Endometrium (tissue), 2 donors: ENCODE results near the gene RAVER1.

ENCODE experiments used
- FAIRE-seq: peaks from 2 replicates; lab custom pipeline; 2012; peaks lifted over from hg19 to GRCh38; lab: Jason Lieb, UNC
- donor health status: control.
- donor health status: control.

Gene RAVER1

GRCh38 chr19:10317857-10318462, 15.4 kb downstream of the RAVER1 start:
- no peak for FAIRE-seq

DNA sequence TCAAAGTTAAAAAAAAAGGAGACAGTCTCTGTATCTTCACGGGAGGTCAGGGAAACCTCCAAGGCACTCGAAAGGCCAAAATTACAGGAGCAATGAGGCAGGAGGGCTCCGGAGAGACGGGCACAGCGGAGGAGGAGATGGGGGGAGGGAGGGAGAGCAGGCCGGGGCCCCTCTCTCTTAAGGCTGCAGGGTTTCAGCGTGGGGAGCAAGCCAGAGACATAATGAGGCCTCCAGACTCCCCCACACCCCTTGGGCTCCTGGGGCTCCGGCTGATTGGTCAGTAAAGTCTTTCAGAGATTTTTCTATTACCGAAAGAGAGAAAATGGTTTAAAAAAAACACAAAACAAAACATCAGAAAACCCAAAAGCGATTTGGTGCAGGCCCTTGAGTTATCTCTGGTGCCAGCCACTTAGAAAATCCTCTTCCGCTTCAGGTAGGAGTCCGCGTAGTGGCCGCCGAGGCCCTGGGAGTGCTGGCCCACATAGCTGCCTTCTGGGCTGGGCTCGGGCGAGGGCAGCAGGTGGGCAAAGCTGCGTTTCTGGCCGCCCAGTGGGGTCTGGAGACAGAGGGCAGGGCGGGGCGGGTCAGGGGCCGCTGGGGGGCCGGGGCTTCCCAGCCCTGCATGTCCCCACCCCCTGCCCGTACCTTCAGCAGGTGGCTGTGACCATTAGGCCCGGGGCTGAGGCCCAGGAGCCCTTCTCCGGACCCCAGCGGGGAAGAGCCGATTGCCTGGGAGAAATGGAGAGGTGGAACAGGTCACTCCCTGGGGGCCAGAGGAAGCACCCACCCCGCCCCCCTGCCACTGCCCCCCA, 16.1 kb downstream of the RAVER1 start:
- no peak for FAIRE-seq

DNA sequence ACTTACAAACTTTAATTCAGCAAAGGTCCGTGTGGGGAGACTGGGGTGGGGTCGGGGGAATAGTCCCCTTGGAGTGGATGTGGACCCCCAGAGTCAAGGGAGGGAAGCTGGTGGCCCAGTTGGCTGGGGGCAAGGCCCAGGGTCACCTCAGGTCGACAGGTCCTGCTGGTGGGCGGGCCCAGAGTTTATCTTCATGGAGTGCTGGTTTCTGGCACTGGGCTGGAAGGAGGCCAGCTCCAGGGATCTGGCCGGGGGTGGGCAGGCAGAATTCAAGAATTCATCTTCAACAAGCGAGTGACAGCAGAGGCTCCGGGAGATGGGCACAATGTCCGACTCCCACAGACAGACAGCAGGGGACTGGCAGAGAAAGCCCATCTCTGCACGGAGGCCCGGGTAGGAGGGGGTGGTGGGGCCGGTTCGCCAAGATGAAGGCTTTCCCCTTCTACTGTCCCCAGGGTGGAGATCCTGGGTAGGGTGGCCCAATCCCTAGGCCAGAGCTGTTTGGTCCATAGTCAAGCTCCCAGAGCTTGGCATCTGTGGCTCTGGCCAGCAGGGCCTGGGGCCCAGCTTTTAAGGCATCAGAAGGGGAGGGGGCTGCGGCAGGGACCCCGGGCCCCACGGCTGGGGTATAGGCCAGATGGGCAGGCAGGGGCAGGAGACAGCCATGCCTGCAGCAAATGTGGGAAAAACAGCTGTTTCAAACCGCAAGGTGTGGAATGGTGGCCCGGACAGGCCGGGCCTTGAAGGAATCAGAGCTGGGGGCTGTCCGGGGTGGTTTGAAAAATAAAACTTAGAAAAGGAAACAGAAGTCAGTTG, 16.9 kb downstream of the RAVER1 start:
- no peak for FAIRE-seq

DNA sequence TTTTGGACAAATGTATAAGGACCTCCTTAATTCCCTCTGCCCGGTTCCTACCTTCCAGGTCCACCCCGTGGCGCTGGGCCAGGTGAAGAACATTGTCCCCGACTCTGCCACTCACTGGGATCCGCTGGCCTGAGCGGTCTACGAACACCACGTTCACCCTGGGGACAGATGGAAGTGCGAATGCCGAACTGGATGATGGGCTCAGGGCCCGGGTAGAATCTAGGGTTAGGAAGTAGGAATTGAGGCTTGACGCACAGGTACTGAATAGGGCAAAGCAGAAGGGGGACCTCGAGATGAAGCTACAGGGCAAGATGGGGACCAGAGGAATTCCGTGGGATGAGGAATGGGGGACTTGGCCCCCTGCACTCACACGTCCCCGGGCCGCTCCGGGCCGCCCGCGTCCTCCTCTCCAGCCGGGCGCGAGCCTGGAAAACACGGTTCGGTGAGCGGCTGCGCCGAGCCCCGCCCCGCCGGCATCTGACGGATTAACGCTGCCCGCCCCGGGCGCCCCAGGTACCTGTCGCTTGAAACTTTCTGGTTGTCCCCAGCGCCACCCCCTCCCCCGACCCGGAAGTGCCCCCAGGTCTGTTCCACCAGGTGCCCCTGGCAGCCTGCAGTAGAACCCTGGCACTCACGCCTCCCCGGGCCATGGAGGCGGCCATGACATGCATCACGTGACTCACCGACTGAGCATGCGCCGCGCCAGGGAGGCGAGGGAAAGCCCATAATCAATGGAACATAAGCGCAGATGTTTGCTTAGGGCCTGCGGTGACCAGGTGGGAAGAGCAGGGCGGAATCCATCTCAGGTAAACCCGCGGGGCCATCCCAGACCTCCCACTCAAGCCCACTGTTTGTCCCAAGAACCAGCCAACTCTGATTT, 17.8 kb downstream of the RAVER1 start, which contains the start of gene FDX2:
FDX2 (minus strand) TSS at position 681 of the 880 bp plus-strand sequence; CDS start at position 662, 19 bp downstream.
- FAIRE-seq = no peak

GRCh38 chr19:10309423-10309822, 23.9 kb downstream of the RAVER1 start, which contains the start of gene ZGLP1:
ZGLP1 (minus strand) TSS chr19:10309815.
- no peak for FAIRE-seq

- no peak for FAIRE-seq
Measured at GRCh38 chr19:10306327-10306726, 27.0 kb downstream of the RAVER1 start.

GRCh38 chr19:10305139-10305806, 28.1 kb downstream of the RAVER1 start:
- no peak for FAIRE-seq

- FAIRE-seq = no peak
Measured at GRCh38 chr19:10299545-10300458, 33.5 kb downstream of the RAVER1 start.

GRCh38 chr19:10295847-10296591, 37.3 kb downstream of the RAVER1 start:
- no peak for FAIRE-seq

DNA sequence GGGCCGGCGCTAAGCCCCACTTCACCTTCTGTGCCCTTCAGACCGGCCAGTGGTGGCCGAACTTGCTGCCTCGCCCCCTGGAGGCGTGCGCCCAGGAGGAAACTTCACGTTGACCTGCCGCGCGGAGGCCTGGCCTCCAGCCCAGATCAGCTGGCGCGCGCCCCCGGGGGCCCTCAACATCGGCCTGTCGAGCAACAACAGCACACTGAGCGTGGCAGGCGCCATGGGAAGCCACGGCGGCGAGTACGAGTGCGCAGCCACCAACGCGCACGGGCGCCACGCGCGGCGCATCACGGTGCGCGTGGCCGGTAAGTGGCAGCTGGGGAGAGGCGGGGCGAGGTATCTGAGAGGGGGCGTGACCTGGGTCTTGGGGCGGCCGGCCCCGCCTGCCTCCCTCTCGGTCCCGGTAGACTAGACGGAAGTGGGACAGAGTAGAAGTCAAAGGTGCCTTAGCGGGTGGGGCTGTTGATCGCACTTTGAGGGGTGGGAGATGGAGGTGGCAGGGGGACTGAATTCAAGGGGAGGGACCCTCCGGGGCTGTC, 38.0 kb downstream of the RAVER1 start:
- no peak for FAIRE-seq

- no peak for FAIRE-seq
Measured at GRCh38 chr19:10294368-10294697, 39.0 kb downstream of the RAVER1 start.

- no peak for FAIRE-seq
Measured at GRCh38 chr19:10293637-10294367, 39.5 kb downstream of the RAVER1 start.

- FAIRE-seq = no peak
Measured at GRCh38 chr19:10292789-10293636, 40.3 kb downstream of the RAVER1 start.

DNA sequence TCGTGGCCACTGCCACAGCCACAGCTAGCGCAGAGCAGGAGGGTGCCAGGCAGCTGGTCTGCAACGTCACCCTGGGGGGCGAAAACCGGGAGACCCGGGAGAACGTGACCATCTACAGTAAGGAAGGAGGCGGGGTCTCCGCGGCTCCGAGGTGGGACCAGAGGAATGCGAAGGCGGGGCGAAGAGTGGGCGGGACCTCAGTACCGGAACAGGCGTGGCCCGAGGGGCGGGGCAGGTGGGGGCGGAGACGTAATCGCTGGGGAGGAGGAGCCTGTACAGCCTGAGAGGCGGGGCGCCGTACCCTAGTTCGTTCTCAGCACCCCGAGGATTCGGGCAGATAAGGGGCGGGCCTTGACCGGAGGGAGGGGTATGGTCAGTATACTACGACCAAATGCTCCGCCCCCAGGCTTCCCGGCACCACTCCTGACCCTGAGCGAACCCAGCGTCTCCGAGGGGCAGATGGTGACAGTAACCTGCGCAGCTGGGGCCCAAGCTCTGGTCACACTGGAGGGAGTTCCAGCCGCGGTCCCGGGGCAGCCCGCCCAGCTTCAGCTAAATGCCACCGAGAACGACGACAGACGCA, 41.0 kb downstream of the RAVER1 start:
- no peak for FAIRE-seq

GRCh38 chr19:10291554-10292205, 41.6 kb downstream of the RAVER1 start:
- FAIRE-seq = no peak

GRCh38 chr19:10290876-10291553, 42.3 kb downstream of the RAVER1 start:
- no peak for FAIRE-seq
